ENCODE results near the gene TRIM22.

Gene TRIM22

GRCh38 chr11:5722622-5723021, 33.0 kb downstream of the TRIM22 start:
- no peaks in the 10 kb centered on the region for H3K4me1 ChIP-seq (ENCODE audit: control insufficient read depth, insufficient read depth, low read length)
- H3K36me3 ChIP-seq (ENCODE audit: control insufficient read depth, insufficient read depth, low read length): no peaks in the 10 kb centered on the region
- no peaks in the 10 kb centered on the region for H3K27me3 ChIP-seq (ENCODE audit: control insufficient read depth, insufficient read depth, low read length)
- no peaks in the 10 kb centered on the region for H3K9me3 ChIP-seq (ENCODE audit: control insufficient read depth, low read length)
- no peak overlapping the region for H3K4me3 ChIP-seq (ENCODE audit: low read length)
- H3K9ac ChIP-seq (ENCODE audit: low read length): no peak overlapping the region

- no peaks in the 10 kb centered on the region for H3K36me3 ChIP-seq (ENCODE audit: control insufficient read depth, insufficient read depth, low read length)
- H3K9me3 ChIP-seq (ENCODE audit: control insufficient read depth, low read length): no peaks in the 10 kb centered on the region
- H3K4me1 ChIP-seq (ENCODE audit: control insufficient read depth, insufficient read depth, low read length): no peaks in the 10 kb centered on the region
- H3K27me3 ChIP-seq (ENCODE audit: control insufficient read depth, insufficient read depth, low read length): no peaks in the 10 kb centered on the region
- H3K4me3 ChIP-seq (ENCODE audit: low read length): no peak overlapping the region
- H3K9ac ChIP-seq (ENCODE audit: low read length): no peak overlapping the region
Measured at GRCh38 chr11:5726351-5726750, 36.8 kb downstream of the TRIM22 start.

- no peak overlapping the region for H3K9ac ChIP-seq (ENCODE audit: low read length)
- H3K36me3 ChIP-seq (ENCODE audit: control insufficient read depth, insufficient read depth, low read length): no peaks in the 10 kb centered on the region
- no peak overlapping the region for H3K4me3 ChIP-seq (ENCODE audit: low read length)
- no peaks in the 10 kb centered on the region for H3K9me3 ChIP-seq (ENCODE audit: control insufficient read depth, low read length)
- H3K4me1 ChIP-seq (ENCODE audit: control insufficient read depth, insufficient read depth, low read length): no peaks in the 10 kb centered on the region
- no peaks in the 10 kb centered on the region for H3K27me3 ChIP-seq (ENCODE audit: control insufficient read depth, insufficient read depth, low read length)
Measured at GRCh38 chr11:5727691-5728090, 38.1 kb downstream of the TRIM22 start.

- Histone ChIP-seq H3K4me3 (ENCODE audit: low read length) (no peak within 1 kb of the TSS), H3K4me1 (ENCODE audit: control insufficient read depth, insufficient read depth, low read length) (no peaks in the 10 kb centered on the region), H3K36me3 (ENCODE audit: control insufficient read depth, insufficient read depth, low read length) (no peaks in the 10 kb centered on the region), H3K9me3 (ENCODE audit: control insufficient read depth, low read length) (no peaks in the 10 kb centered on the region), H3K9ac (ENCODE audit: low read length) (no peak within 1 kb of the TSS), H3K27me3 (ENCODE audit: control insufficient read depth, insufficient read depth, low read length) (no peaks in the 10 kb centered on the region)
Measured at GRCh38 chr11:5736396-5736795, 46.8 kb downstream of the TRIM22 start, which contains the start of gene OR56B1. OR56B1 (plus strand) TSS chr11:5736448; CDS start chr11:5736517, 69 bp downstream.

GRCh38 chr11:5737091-5737490, 47.5 kb downstream of the TRIM22 start:
- Histone ChIP-seq H3K27me3 (ENCODE audit: control insufficient read depth, insufficient read depth, low read length) (no peaks in the 10 kb centered on the region), H3K36me3 (ENCODE audit: control insufficient read depth, insufficient read depth, low read length) (no peaks in the 10 kb centered on the region), H3K4me1 (ENCODE audit: control insufficient read depth, insufficient read depth, low read length) (no peaks in the 10 kb centered on the region), H3K9me3 (ENCODE audit: control insufficient read depth, low read length) (no peaks in the 10 kb centered on the region), H3K4me3 (ENCODE audit: low read length) (no peak overlapping the region), H3K9ac (ENCODE audit: low read length) (no peak overlapping the region)

GRCh38 chr11:5737670-5738392, 48.2 kb downstream of the TRIM22 start:
- Histone ChIP-seq H3K36me3 (ENCODE audit: control insufficient read depth, insufficient read depth, low read length) (no peaks in the 10 kb centered on the region), H3K4me1 (ENCODE audit: control insufficient read depth, insufficient read depth, low read length) (no peaks in the 10 kb centered on the region), H3K9ac (ENCODE audit: low read length) (no peak overlapping the region), H3K9me3 (ENCODE audit: control insufficient read depth, low read length) (no peaks in the 10 kb centered on the region), H3K4me3 (ENCODE audit: low read length) (no peak overlapping the region), H3K27me3 (ENCODE audit: control insufficient read depth, insufficient read depth, low read length) (no peaks in the 10 kb centered on the region)

- Histone ChIP-seq H3K4me1 (ENCODE audit: control insufficient read depth, insufficient read depth, low read length) (no peaks in the 10 kb centered on the region), H3K9ac (ENCODE audit: low read length) (no peak overlapping the region), H3K27me3 (ENCODE audit: control insufficient read depth, insufficient read depth, low read length) (no peaks in the 10 kb centered on the region), H3K4me3 (ENCODE audit: low read length) (no peak overlapping the region), H3K36me3 (ENCODE audit: control insufficient read depth, insufficient read depth, low read length) (no peaks in the 10 kb centered on the region), H3K9me3 (ENCODE audit: control insufficient read depth, low read length) (no peaks in the 10 kb centered on the region)
Measured at GRCh38 chr11:5738431-5738830, 48.8 kb downstream of the TRIM22 start.

- no peaks in the 10 kb centered on the region for H3K27me3 ChIP-seq (ENCODE audit: control insufficient read depth, insufficient read depth, low read length)
- H3K4me3 ChIP-seq (ENCODE audit: low read length): no peak overlapping the region
- H3K9ac ChIP-seq (ENCODE audit: low read length): no peak overlapping the region
- H3K9me3 ChIP-seq (ENCODE audit: control insufficient read depth, low read length): no peaks in the 10 kb centered on the region
- H3K4me1 ChIP-seq (ENCODE audit: control insufficient read depth, insufficient read depth, low read length): no peaks in the 10 kb centered on the region
- no peaks in the 10 kb centered on the region for H3K36me3 ChIP-seq (ENCODE audit: control insufficient read depth, insufficient read depth, low read length)
Measured at GRCh38 chr11:5746614-5747013, 57.0 kb downstream of the TRIM22 start.

- Histone ChIP-seq H3K4me3 (ENCODE audit: low read length) (no peak overlapping the region), H3K27me3 (ENCODE audit: control insufficient read depth, insufficient read depth, low read length) (no peaks in the 10 kb centered on the region), H3K9me3 (ENCODE audit: control insufficient read depth, low read length) (no peaks in the 10 kb centered on the region), H3K4me1 (ENCODE audit: control insufficient read depth, insufficient read depth, low read length) (no peaks in the 10 kb centered on the region), H3K36me3 (ENCODE audit: control insufficient read depth, insufficient read depth, low read length) (no peaks in the 10 kb centered on the region), H3K9ac (ENCODE audit: low read length) (no peak overlapping the region)
Measured at GRCh38 chr11:5749836-5750235, 60.2 kb downstream of the TRIM22 start.

- H3K4me3 ChIP-seq (ENCODE audit: low read length): no peak within 1 kb of the TSS
- no peaks in the 10 kb centered on the region for H3K4me1 ChIP-seq (ENCODE audit: control insufficient read depth, insufficient read depth, low read length)
- H3K9me3 ChIP-seq (ENCODE audit: control insufficient read depth, low read length): no peaks in the 10 kb centered on the region
- H3K9ac ChIP-seq (ENCODE audit: low read length): no peak within 1 kb of the TSS
- no peaks in the 10 kb centered on the region for H3K27me3 ChIP-seq (ENCODE audit: control insufficient read depth, insufficient read depth, low read length)
- no peaks in the 10 kb centered on the region for H3K36me3 ChIP-seq (ENCODE audit: control insufficient read depth, insufficient read depth, low read length)
Measured at GRCh38 chr11:5753943-5754342, 64.4 kb downstream of the TRIM22 start, which contains the start of gene OR52N4. OR52N4 (plus strand) TSS chr11:5754243; CDS start chr11:5754741, 498 bp downstream.

Data from mucosa of stomach (tissue), 1 donor.